NB4 (cell line): ENCODE data around the gene BCL11A.

Source experiments
- DNase-seq: peaks from one replicate; pipeline ENCODE4 v3.0.0; 2010; ENCODE audit warnings: low read depth
- H3K4me3 ChIP-seq: one replicate; pipeline ENCODE4 v1.5.1; 2011; ENCODE audit warnings: mild to moderate bottlenecking, low read depth, low read length, moderate library complexity
- CTCF ChIP-seq: IDR thresholded peaks from one replicate; pipeline ENCODE4 v1.5.1; 2012; ENCODE audit warnings: low read depth, low read length
- MYC ChIP-seq: IDR thresholded peaks from 2 replicates; pipeline ENCODE4 v1.6.1; 2011; ENCODE audit warnings: low read depth, low read length
- POLR2A ChIP-seq: IDR thresholded peaks from 2 replicates; pipeline ENCODE4 v1.6.1; 2011; ENCODE audit warnings: mild to moderate bottlenecking; ENCODE audit not compliant: insufficient read length; ENCODE audit errors: extremely low read depth
- TF ChIP-seq, protein P1 (sequence below): IDR thresholded peaks from 2 replicates; pipeline ENCODE4 v1.6.1; 2011; ENCODE audit warnings: low read depth, low read length

The BCL11A gene

DNA sequence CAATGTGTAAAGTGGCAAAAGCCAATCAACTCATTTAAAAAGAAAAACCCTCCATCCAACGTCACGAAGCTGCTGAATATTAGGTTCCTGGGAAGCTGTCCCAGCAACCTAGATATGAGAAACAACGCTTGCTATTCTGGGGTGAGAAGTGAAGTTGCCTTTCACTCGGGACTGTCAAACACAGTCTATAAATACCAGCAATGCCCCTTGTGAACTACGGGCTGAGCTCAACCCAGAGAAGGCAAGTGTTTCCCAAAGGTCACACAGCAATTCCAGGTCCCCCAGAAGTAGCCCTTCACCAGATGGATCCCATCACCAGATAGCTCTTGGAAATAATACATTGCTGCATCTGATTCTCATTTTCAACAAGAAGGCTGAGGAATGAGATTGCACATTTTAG is 67.9 kb downstream of the BCL11A start:
- no peak overlapping the region for H3K4me3 ChIP-seq
- TF ChIP-seq, protein P1, sequence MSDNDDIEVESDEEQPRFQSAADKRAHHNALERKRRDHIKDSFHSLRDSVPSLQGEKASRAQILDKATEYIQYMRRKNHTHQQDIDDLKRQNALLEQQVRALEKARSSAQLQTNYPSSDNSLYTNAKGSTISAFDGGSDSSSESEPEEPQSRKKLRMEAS: no peak
- TF ChIP-seq MYC: no peak
- TF ChIP-seq CTCF: no peak
- TF ChIP-seq POLR2A: no peak
- DNase-seq: no peak

DNA sequence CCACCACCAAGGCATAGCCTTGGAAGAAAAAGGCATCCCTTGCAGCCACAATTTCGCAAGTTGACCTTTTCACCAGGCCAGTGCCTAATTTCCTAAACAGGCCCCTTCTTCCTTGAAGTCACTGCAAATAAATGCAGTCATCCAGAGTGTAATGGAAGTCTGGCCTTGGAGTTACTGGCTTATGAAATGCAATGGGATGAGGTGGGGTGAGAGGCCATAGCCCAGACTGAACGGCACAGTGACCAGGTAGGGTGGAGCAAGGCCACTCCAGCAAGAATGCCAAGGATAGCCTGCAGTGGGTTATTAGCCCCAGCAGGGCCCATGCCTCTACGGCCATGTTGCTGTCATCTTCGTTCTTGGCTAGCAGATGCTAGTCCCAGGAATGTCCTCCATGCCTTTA is 68.4 kb downstream of the BCL11A start:
- no peak overlapping the region for H3K4me3 ChIP-seq
- no peak for TF ChIP-seq POLR2A
- TF ChIP-seq MYC: no peak
- TF ChIP-seq, protein P1: no peak

DNA sequence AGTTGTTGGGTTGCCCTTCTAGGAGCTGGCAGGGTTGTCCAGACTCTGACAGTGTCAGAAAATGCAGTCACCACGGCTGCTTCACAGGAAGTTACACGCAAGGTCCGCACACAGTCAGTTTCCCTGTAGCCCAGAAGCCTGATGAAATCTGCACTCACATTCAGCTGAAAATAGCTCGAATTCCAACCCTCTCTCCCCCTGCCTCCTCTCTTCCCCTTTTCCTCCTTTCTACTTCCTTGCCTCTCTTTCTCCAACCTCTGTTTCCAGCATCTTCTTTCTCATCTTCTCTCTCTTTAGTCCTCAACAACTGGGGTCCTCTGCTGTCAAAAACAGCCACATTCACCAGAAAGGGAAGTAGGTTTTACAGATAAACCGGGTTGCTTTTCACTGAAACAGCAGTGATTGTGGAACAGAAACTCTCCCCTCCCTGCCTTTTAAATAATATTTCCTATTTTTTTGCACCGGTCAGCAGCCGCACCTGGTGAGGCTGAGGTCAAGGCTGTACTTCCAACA is 69.3 kb downstream of the BCL11A start:
- no peak overlapping the region for H3K4me3 ChIP-seq

More for the DNA sequence above, 68.4 kb downstream of the BCL11A start:
- no peak for DNase-seq

GRCh38 chr2:60483401-60483800 is 70.1 kb downstream of the BCL11A start:
- no peak overlapping the region for H3K4me3 ChIP-seq
- TF ChIP-seq MYC: no peak
- TF ChIP-seq, protein P1: no peak
- no peak for TF ChIP-seq POLR2A
- TF ChIP-seq CTCF: no peak
- no peak for DNase-seq

More for the DNA sequence above, 69.3 kb downstream of the BCL11A start:
- no peak for TF ChIP-seq CTCF
- TF ChIP-seq, protein P1: no peak
- no peak for TF ChIP-seq POLR2A
- TF ChIP-seq MYC: no peak
- DNase-seq: no peak

- H3K4me3 ChIP-seq: no peak overlapping the region
- DNase-seq: no peak
- TF ChIP-seq POLR2A (no peak), CTCF (no peak), MYC (no peak)
- TF ChIP-seq, protein P1: no peak
These were observed 71.2 kb downstream of the BCL11A start for GRCh38 chr2:60482222-60482621.

- DNase-seq: no peak
- TF ChIP-seq MYC: no peak
- TF ChIP-seq, protein P1: no peak
- TF ChIP-seq CTCF: no peak
- no peak for TF ChIP-seq POLR2A
- no peak overlapping the region for H3K4me3 ChIP-seq
These were observed 72.2 kb downstream of the BCL11A start for GRCh38 chr2:60481257-60481656.
